OCI-LY7 (cell line): ENCODE measurements around the gene MKI67. TPM values are rescaled to one million over a fixed set of nuclear protein-coding genes. Genes with fewer than 3 reads are reported as not detected.

Source experiments
- BruUV-seq: library from RNA; stranded (reverse); fragments of 400-500 nt; replicated peaks from 2 replicates; lab custom pipeline; 2021; lab: Mats Ljungman, UMichigan
- CTCF ChIA-PET: fragments of 300-600 bp; sonication (Branson Sonifier 250); formaldehyde crosslinking; loops from one replicate; lab custom pipeline; 2022; ENCODE audit warnings: antibody characterized with exemption; ENCODE audit not compliant: unreplicated experiment; lab: Charles Lee
- POLR2A ChIA-PET: fragments of 300-600 bp; sonication (Branson Sonifier 250); formaldehyde crosslinking; loops from one replicate; lab custom pipeline; 2022; ENCODE audit warnings: antibody characterized with exemption; lab: Charles Lee
- DNase-seq: peaks from one replicate; pipeline ENCODE4 v3.0.0-alpha.2; 2015; ENCODE audit warnings: low spot score
- H2AFZ ChIP-seq: fragments of 200-600 bp; sonication (generic), shearing (Covaris generic); 2 replicates; pipeline ENCODE4 v1.6.1; 2014; ENCODE audit warnings: mild to moderate bottlenecking, antibody characterized with exemption, low read length, moderate library complexity
- H3K27ac ChIP-seq: fragments of 200-600 bp; sonication (generic); 2 replicates; pipeline ENCODE4 v1.5.1; 2014; ENCODE audit warnings: mixed run types, low read depth, mild to moderate bottlenecking, moderate library complexity, low read length, inconsistent platforms; ENCODE audit not compliant: poor library complexity, severe bottlenecking
- H3K36me3 ChIP-seq: fragments of 200-600 bp; sonication (generic); 2 replicates; pipeline ENCODE4 v1.6.1; 2014; ENCODE audit warnings: mild to moderate bottlenecking, antibody characterized with exemption, low read length, moderate library complexity, mixed read lengths; ENCODE audit not compliant: insufficient read depth
- H3K4me1 ChIP-seq: fragments of 200-600 bp; sonication (generic); 2 replicates; pipeline ENCODE4 v1.5.1; 2014; ENCODE audit warnings: mild to moderate bottlenecking, low read length; ENCODE audit not compliant: insufficient read depth, poor library complexity, severe bottlenecking
- H3K4me2 ChIP-seq: fragments of 200-600 bp; sonication (generic); 2 replicates; pipeline ENCODE4 v1.6.1; 2014; ENCODE audit warnings: mild to moderate bottlenecking, low read length
- H3K4me3 ChIP-seq: fragments of 200-600 bp; sonication (generic); 2 replicates; pipeline ENCODE4 v1.5.1; 2014; ENCODE audit warnings: mild to moderate bottlenecking, low read depth, low read length; ENCODE audit not compliant: poor library complexity, severe bottlenecking
- H3K79me2 ChIP-seq: fragments of 200-600 bp; sonication (generic); 2 replicates; pipeline ENCODE4 v1.6.1; 2016; ENCODE audit warnings: low read depth, mild to moderate bottlenecking, low read length, moderate library complexity, mixed read lengths; ENCODE audit not compliant: insufficient read depth
- H3K9me2 ChIP-seq: fragments of 200-600 bp; sonication (generic); 2 replicates; pipeline ENCODE4 v1.6.1; 2016; ENCODE audit warnings: mild to moderate bottlenecking, low read length, mixed read lengths; ENCODE audit not compliant: insufficient read depth
- H3K9me3 ChIP-seq: fragments of 200-600 bp; sonication (generic); 2 replicates; pipeline ENCODE4 v1.6.1; 2014; ENCODE audit warnings: mild to moderate bottlenecking, mixed run types, low read length, mixed read lengths
- H4K20me1 ChIP-seq: fragments of 200-600 bp; sonication (generic); 2 replicates; pipeline ENCODE4 v1.6.1; 2014; ENCODE audit warnings: mild to moderate bottlenecking, antibody characterized with exemption, low read length, moderate library complexity, mixed read lengths; ENCODE audit not compliant: insufficient read depth
- EZH2phosphoT487 ChIP-seq: fragments of 200-600 bp; sonication (generic); IDR thresholded peaks from 2 replicates; pipeline ENCODE4 v1.6.1; 2018; ENCODE audit warnings: low read depth, borderline replicate concordance, mild to moderate bottlenecking, mixed run types, antibody characterized with exemption, low read length, moderate library complexity, mixed read lengths
- intact Hi-C: fragments of 100-400 bp; cut with micrococcal nuclease; formaldehyde crosslinking; loops from one replicate; pipeline ENCODE4 v1.10.0; 2022; ENCODE audit not compliant: unreplicated experiment
- total RNA-seq, 2 experiments: library from RNA; depleted of rRNA in 1 of 2; stranded (reverse); fragments of >200 nt in 1 of 2; shearing (Covaris generic) in 1 of 2; gene quantifications; 2 replicates each; pipeline ENCODE4 v1.2.3, GENCODE V29; 2014 to 2022
- TF ChIP-seq, protein P1 (sequence below): fragments of 200-600 bp; sonication (generic); conservative IDR thresholded peaks from 2 replicates; pipeline ENCODE4 v1.5.1; 2014; ENCODE audit warnings: mild to moderate bottlenecking, antibody characterized with exemption, low read length, moderate library complexity, mixed read lengths

MKI67 gene
- total RNA-seq, 2 experiments from 2014 or later, result 139 to 192 TPM

DNA sequence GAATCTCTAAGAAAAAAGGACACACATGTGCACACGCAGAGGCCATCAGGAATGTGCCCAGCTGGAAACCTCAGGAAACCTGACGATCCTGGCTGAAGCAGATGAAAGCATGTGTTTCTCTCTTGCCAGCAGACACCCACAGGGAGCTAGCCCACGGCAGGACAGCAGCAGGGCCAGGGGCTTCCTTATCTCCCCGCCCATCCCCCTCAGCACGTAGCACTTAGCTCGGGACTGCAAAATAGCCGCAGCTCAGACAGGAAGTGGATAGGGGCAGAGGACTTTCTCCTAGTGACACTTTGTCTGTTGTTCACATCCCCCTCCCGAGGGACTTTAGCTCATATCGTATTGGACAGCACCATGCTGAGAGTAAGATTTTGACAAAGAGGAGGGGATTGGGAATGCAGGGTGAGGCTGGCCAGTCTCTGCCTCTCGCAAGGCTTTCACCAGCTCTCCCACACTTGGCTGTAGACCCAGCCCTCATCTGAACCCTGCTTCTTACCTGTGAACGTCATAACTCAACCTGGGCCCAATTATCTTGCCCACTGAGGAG is 63.8 kb downstream of the MKI67 start:
- H3K4me2 ChIP-seq, result peak overlapping the region; percentile 74
- peaks cover 57% of the 10 kb centered on the region for H3K4me1 ChIP-seq
- intact Hi-C loops, result no loop called here
- H3K36me3 ChIP-seq, result peaks cover 16% of the 10 kb centered on the region
- H2AFZ ChIP-seq, result no peak overlapping the region
- TF ChIP-seq EZH2phosphoT487, result no peak
- TF ChIP-seq, protein P1, sequence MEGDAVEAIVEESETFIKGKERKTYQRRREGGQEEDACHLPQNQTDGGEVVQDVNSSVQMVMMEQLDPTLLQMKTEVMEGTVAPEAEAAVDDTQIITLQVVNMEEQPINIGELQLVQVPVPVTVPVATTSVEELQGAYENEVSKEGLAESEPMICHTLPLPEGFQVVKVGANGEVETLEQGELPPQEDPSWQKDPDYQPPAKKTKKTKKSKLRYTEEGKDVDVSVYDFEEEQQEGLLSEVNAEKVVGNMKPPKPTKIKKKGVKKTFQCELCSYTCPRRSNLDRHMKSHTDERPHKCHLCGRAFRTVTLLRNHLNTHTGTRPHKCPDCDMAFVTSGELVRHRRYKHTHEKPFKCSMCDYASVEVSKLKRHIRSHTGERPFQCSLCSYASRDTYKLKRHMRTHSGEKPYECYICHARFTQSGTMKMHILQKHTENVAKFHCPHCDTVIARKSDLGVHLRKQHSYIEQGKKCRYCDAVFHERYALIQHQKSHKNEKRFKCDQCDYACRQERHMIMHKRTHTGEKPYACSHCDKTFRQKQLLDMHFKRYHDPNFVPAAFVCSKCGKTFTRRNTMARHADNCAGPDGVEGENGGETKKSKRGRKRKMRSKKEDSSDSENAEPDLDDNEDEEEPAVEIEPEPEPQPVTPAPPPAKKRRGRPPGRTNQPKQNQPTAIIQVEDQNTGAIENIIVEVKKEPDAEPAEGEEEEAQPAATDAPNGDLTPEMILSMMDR, result no peak
- POLR2A ChIA-PET, result interaction anchor here (1.0 to 5.7 kb wide), 2 partner anchors 15 to 449 kb away, joined by 3 to 37 read pairs; no protein-coding TSS in a partner anchor
- DNase-seq, result peak; percentile 39
- H3K9me2 ChIP-seq, result no peaks in the 10 kb centered on the region
- CTCF ChIA-PET, result interaction anchor here (0.5 to 4.2 kb wide), 3 partner anchors 11 to 101 kb away, joined by 3 to 17 read pairs (median 5); no protein-coding TSS in a partner anchor
- H3K27ac ChIP-seq, result peak overlapping the region; percentile 60
- peak overlapping the region; percentile 48 for H3K4me3 ChIP-seq
- H3K79me2 ChIP-seq, result no peaks in the 10 kb centered on the region
- H3K9me3 ChIP-seq, result no peaks in the 10 kb centered on the region
- no TSS peak for BruUV-seq
- H4K20me1 ChIP-seq, result peaks cover 26% of the 10 kb centered on the region

DNA sequence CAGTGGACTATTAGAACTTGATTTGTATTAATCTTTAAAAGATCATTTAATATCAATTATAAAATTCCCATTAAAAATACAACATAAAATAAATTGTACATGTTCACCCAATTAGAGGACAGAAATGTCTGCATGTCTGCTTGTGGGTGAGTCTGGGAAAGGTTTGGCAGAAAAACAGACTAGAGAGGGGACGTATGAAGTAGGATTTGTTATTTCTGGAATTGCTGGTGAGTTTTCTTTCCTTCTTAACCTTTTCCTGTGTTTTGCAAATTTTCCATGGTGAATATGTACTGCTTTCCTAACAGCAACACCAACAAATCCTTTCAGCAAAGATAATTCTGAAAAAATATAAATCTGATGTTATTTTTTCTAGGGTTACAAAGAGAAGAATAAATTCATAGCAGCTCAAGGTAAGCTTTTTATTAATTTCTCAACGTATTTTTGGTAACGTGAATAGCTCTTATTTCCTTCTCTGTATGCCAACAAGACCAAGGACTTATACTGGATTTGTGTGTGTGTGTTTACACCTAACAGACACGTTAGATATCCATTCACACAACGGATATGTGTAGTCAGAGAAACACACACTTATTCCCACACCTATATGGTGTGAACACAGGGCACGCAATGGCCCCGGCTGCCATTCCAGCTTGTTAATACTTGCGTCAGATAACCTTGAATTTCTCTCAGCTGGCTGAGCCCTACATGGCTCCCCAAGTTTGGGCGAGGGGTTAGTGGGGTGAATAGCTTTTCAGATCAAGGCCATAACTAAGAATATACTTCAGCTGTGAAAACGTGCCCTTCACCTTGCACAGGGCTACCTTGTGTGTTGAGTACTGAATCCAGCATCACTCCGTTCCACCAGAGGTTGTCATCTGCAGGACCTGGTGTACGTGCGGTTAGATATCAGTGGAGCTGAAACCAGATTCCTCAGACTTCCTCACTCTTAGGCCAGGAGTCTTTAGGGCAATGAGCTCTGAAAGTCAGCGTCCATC is 64.6 kb downstream of the MKI67 start:
- no peak for TF ChIP-seq EZH2phosphoT487
- TF ChIP-seq, protein P1, result no peak
- Histone ChIP-seq H3K9me2 (no peaks in the 10 kb centered on the region), H3K36me3 (peaks cover 8% of the 10 kb centered on the region), H3K79me2 (no peaks in the 10 kb centered on the region), H3K4me2 (peak overlapping the region; percentile 74), H3K4me1 (peaks cover 57% of the 10 kb centered on the region), H3K27ac (no peak overlapping the region), H4K20me1 (peaks cover 26% of the 10 kb centered on the region), H2AFZ (no peak overlapping the region), H3K4me3 (peak overlapping the region; percentile 48), H3K9me3 (no peaks in the 10 kb centered on the region)
- intact Hi-C loops, result no loop called here
- no TSS peak for BruUV-seq
- POLR2A ChIA-PET, result interaction anchor here (1.0 to 5.7 kb wide), 2 partner anchors 14 to 448 kb away, joined by 3 to 37 read pairs; no protein-coding TSS in a partner anchor
- DNase-seq, result no peak
- CTCF ChIA-PET, result interaction anchor here (1.7 to 4.2 kb wide), 2 partner anchors 10 to 13 kb away, joined by 5 to 17 read pairs; no protein-coding TSS in a partner anchor
